IMR-90 (cell line): Measurements from ENCODE around the gene IP6K1. TPM values are rescaled to one million over a fixed set of nuclear protein-coding genes. Genes with fewer than 3 reads are reported as not detected.

Experiments
- ATAC-seq: fragments of 200-7000 bp; cut with Tn5 transposase; 2 replicates; pipeline ENCODE4 v1.9.1; 2020; ENCODE audit warnings: low read depth, mild to moderate bottlenecking, moderate library complexity
- BruUV-seq: library from RNA; stranded (reverse); fragments of 400-500 nt; replicated peaks from 2 replicates; lab custom pipeline; 2021; lab: Mats Ljungman, UMichigan
- CTCF ChIA-PET: fragments of 300-600 bp; formaldehyde crosslinking; extraction: SDS; loops from one replicate; lab custom pipeline; 2021; ENCODE audit warnings: antibody characterized with exemption; lab: Yijun Ruan, JAX
- POLR2A ChIA-PET: fragments of 300-600 bp; sonication (Branson Sonifier 250); formaldehyde crosslinking; loops from one replicate; lab custom pipeline; 2022; ENCODE audit warnings: antibody characterized with exemption; ENCODE audit not compliant: unreplicated experiment; lab: Charles Lee
- DNase-seq: peaks from one replicate; pipeline ENCODE4 v3.0.0; 2013
- H2AFZ ChIP-seq: replicated peaks from 2 replicates; pipeline ENCODE3; 2013; ENCODE audit warnings: low read length, mild to moderate bottlenecking; ENCODE audit not compliant: poor library complexity
- H2AK5ac ChIP-seq: 2 replicates; pipeline ENCODE4 v1.6.1; 2013; ENCODE audit warnings: low read depth, low read length, inconsistent platforms
- H2AK9ac ChIP-seq: replicated peaks from 2 replicates; pipeline ENCODE3; 2013; ENCODE audit warnings: mild to moderate bottlenecking, low read depth, low read length, moderate library complexity; ENCODE audit not compliant: poor library complexity
- H2BK120ac ChIP-seq: 2 replicates; pipeline ENCODE4 v1.6.1; 2013; ENCODE audit warnings: low read depth, low read length, inconsistent platforms
- H2BK15ac ChIP-seq: 3 replicates; pipeline ENCODE4 v1.6.1; 2013; ENCODE audit warnings: low read depth, low read length, inconsistent platforms
- H2BK20ac ChIP-seq: 2 replicates; pipeline ENCODE4 v1.6.1; 2013; ENCODE audit warnings: low read depth, mild to moderate bottlenecking, inconsistent platforms, low read length, moderate library complexity
- H2BK5ac ChIP-seq: 2 replicates; pipeline ENCODE4 v1.6.1; 2013; ENCODE audit warnings: mild to moderate bottlenecking, low read depth, low read length, inconsistent platforms; ENCODE audit not compliant: poor library complexity, severe bottlenecking
- H3K14ac ChIP-seq: replicated peaks from 2 replicates; pipeline ENCODE4 v1.6.1; 2013; ENCODE audit warnings: low read depth, low read length, inconsistent platforms
- H3K18ac ChIP-seq: 2 replicates; pipeline ENCODE4 v1.6.1; 2013; ENCODE audit warnings: low read depth, low read length, control low read depth
- H3K23ac ChIP-seq: 2 replicates; pipeline ENCODE4 v1.6.1; 2013; ENCODE audit warnings: low read depth, low read length, inconsistent platforms
- H3K27ac ChIP-seq: 2 replicates; pipeline ENCODE4 v1.5.1; 2013; ENCODE audit warnings: mild to moderate bottlenecking, control low read depth, low read length; ENCODE audit not compliant: insufficient read depth
- H3K27me3 ChIP-seq: 2 replicates; pipeline ENCODE4 v1.6.1; 2013; ENCODE audit warnings: low read length; ENCODE audit not compliant: control insufficient read depth, insufficient read depth
- H3K36me3 ChIP-seq: 2 replicates; pipeline ENCODE4 v1.6.1; 2013; ENCODE audit warnings: low read length, mixed read lengths; ENCODE audit not compliant: control insufficient read depth, insufficient read depth
- H3K4ac ChIP-seq: 2 replicates; pipeline ENCODE4 v1.6.1; 2013; ENCODE audit warnings: low read depth, low read length, inconsistent platforms
- H3K4me1 ChIP-seq: 2 replicates; pipeline ENCODE4 v1.6.1; 2013; ENCODE audit warnings: low read length, mixed read lengths; ENCODE audit not compliant: control insufficient read depth, insufficient read depth
- H3K4me2 ChIP-seq: 2 replicates; pipeline ENCODE4 v1.6.1; 2013; ENCODE audit warnings: low read depth, mild to moderate bottlenecking, control low read depth, low read length, moderate library complexity
- H3K4me3 ChIP-seq: 2 replicates; pipeline ENCODE4 v1.5.1; 2013; ENCODE audit warnings: low read depth, mild to moderate bottlenecking, control low read depth, low read length, moderate library complexity; ENCODE audit not compliant: insufficient read depth
- H3K56ac ChIP-seq: 2 replicates; pipeline ENCODE4 v1.6.1; 2013; ENCODE audit warnings: low read length, inconsistent platforms; ENCODE audit not compliant: insufficient read depth; ENCODE audit errors: extremely low read depth
- H3K79me1 ChIP-seq, 2 experiments: 2 replicates each; pipeline ENCODE4 v1.6.1; 2013; ENCODE audit warnings: low read length in 2 of 2, inconsistent platforms in 1 of 2, low read depth in 1 of 2
- H3K9ac ChIP-seq: 2 replicates; pipeline ENCODE4 v1.6.1; 2013; ENCODE audit warnings: low read depth, low read length, control low read depth
- H3K9me1 ChIP-seq: 2 replicates; pipeline ENCODE4 v1.6.1; 2013; ENCODE audit warnings: low read length, inconsistent platforms; ENCODE audit not compliant: insufficient read depth
- H3K9me3 ChIP-seq: 2 replicates; pipeline ENCODE4 v1.6.1; 2013; ENCODE audit warnings: low read length; ENCODE audit not compliant: control insufficient read depth, insufficient read depth
- H4K20me1 ChIP-seq: 2 replicates; pipeline ENCODE4 v1.6.1; 2013; ENCODE audit warnings: low read length, inconsistent platforms; ENCODE audit not compliant: insufficient read depth
- H4K5ac ChIP-seq: 2 replicates; pipeline ENCODE4 v1.6.1; 2013; ENCODE audit warnings: mild to moderate bottlenecking, low read depth, low read length, control low read depth
- H4K8ac ChIP-seq, 2 experiments: 2 replicates each; pipeline ENCODE4 v1.6.1; 2013; ENCODE audit warnings: low read depth in 2 of 2, low read length in 2 of 2, control low read depth in 1 of 2, inconsistent platforms in 1 of 2
- H4K91ac ChIP-seq: 2 replicates; pipeline ENCODE4 v1.6.1; 2013; ENCODE audit warnings: low read depth, low read length, inconsistent platforms; ENCODE audit not compliant: insufficient read depth
- CTCF ChIP-seq: conservative IDR thresholded peaks from 2 replicates; pipeline ENCODE4 v1.5.1; 2012; ENCODE audit warnings: mild to moderate bottlenecking, low read depth, low read length, improper control_type of control experiment
- ELK1 ChIP-seq: fragments of 150-350 bp; IDR thresholded peaks from 2 replicates; pipeline ENCODE4 v1.6.1; 2016; ENCODE audit warnings: low read depth, mild to moderate bottlenecking, low read length, moderate library complexity, borderline replicate concordance
- MAZ ChIP-seq: IDR thresholded peaks from 2 replicates; pipeline ENCODE4 v1.6.1; 2012; ENCODE audit warnings: low read depth, mild to moderate bottlenecking, low read length, improper control_type of control experiment, moderate library complexity, borderline replicate concordance
- NFE2L2 ChIP-seq: fragments of 150-350 bp; IDR thresholded peaks from 2 replicates; pipeline ENCODE4 v1.6.1; 2016; ENCODE audit warnings: low read depth, mild to moderate bottlenecking, low read length
- RFX5 ChIP-seq: IDR thresholded peaks from 2 replicates; pipeline ENCODE4 v1.8.0; 2012; ENCODE audit warnings: low read depth, mild to moderate bottlenecking, low read length, moderate library complexity
- USF2 ChIP-seq: fragments of 150-350 bp; IDR thresholded peaks from 2 replicates; pipeline ENCODE4 v1.6.1; 2017; ENCODE audit warnings: mild to moderate bottlenecking, antibody characterized with exemption, low read length, low read depth
- dilution Hi-C: fragments of 300-500 bp; cut with HindIII; formaldehyde crosslinking; loops from one replicate; pipeline ENCODE4 v1.14.3; 2018; ENCODE audit warnings: low sequenced_read_pairs; ENCODE audit not compliant: unreplicated experiment
- in situ Hi-C: fragments of 300-500 bp; cut with MboI; formaldehyde crosslinking; loops from 3 replicates; pipeline ENCODE4 v1.14.3; 2019; ENCODE audit warnings: low sequenced_read_pairs, inconsistent platforms, mixed read lengths
- intact Hi-C: fragments of 100-400 bp; cut with micrococcal nuclease; formaldehyde crosslinking; loops from 2 replicates; pipeline ENCODE4 v1.10.0; 2022
- polyA plus RNA-seq, 3 experiments: library from polyadenylated mRNA; depleted of rRNA; stranded (reverse); fragments of >200 nt; gene quantifications; 2 replicates each; pipeline ENCODE4 v1.2.3, GENCODE V29; 2012; ENCODE audit warnings: low replicate concordance in 1 of 3
- total RNA-seq: library from RNA; depleted of rRNA; stranded (reverse); fragments of >200 nt; gene quantifications from 2 replicates; pipeline ENCODE4 v1.2.3, GENCODE V29; 2012

The IP6K1 gene
- total and polyA plus RNA-seq, 2 of the 4 experiments (the other 2 are of a cell fraction), result 28.3 to 28.7 TPM

DNA sequence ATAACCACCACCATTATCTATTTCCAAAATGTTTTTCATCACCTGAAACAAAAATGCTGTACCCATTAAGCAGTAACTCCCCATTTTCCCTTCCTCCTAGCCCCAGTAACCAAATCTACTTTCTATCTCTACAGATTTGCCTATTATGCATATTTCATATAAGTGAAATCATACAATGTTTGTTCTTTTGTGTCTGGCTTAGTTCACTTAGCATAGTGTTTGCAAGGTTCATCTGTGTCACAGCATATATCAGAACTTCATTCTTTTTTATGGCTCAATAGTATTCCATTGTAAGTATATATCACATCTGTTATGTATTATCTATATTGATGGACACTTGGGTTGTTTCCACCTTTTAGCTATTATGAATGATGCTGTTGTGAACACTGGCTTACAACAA, 45.9 kb downstream of the IP6K1 start:
- Histone ChIP-seq H2AK9ac (no peak overlapping the region), H2BK15ac (no peak overlapping the region), H2BK120ac (no peak overlapping the region), H3K4me3 (no peak overlapping the region), H4K91ac (no peak overlapping the region), H4K20me1 (peaks cover 10% of the 10 kb centered on the region), H3K36me3 (peaks cover 29% of the 10 kb centered on the region), H4K8ac (no peak overlapping the region), H3K9me3 (no peaks in the 10 kb centered on the region), H3K9me1 (peaks cover 11% of the 10 kb centered on the region), H3K4me2 (no peak overlapping the region), H3K18ac (no peak overlapping the region), H3K27me3 (no peaks in the 10 kb centered on the region), H4K5ac (no peak overlapping the region), H2AK5ac (no peak overlapping the region), H3K56ac (no peak overlapping the region), H3K4me1 (no peaks in the 10 kb centered on the region), H2BK5ac (no peak overlapping the region), H3K23ac (no peak overlapping the region), H3K79me1 (peaks cover 28 to 55% of the 10 kb centered on the region in 2 experiments), H2BK20ac (no peak overlapping the region), H3K27ac (no peak overlapping the region), H2AFZ (no peak overlapping the region), H3K14ac (no peak overlapping the region), H3K9ac (no peak overlapping the region), H3K4ac (no peak overlapping the region)
- BruUV-seq, result no TSS peak
- dilution Hi-C loops, result no loop called here
- ATAC-seq (no peak), DNase-seq (no peak)
- in situ Hi-C loops, result no loop called here
- CTCF ChIA-PET, result no interaction called here
- intact Hi-C loops, result no loop called here
- POLR2A ChIA-PET, result no interaction called here
- no peak for TF ChIP-seq USF2
- no peak for TF ChIP-seq ELK1
- no peak for TF ChIP-seq NFE2L2
- no peak for TF ChIP-seq MAZ
- no peak for TF ChIP-seq CTCF
- no peak for TF ChIP-seq RFX5
